Heart left ventricle (tissue), 16 donors: ENCODE data around the gene RPS18. TPM values are rescaled to one million over a fixed set of nuclear protein-coding genes. Genes with fewer than 3 reads are reported as not detected.

ENCODE experiments used
- ATAC-seq, 4 donors: fragments of 200-7000 bp; cut with Tn5 transposase; one replicate each; pipeline ENCODE4 v1.9.1; 2020 to 2022; ENCODE audit warnings: moderate library complexity in 4 of 4, mild to moderate bottlenecking in 3 of 4, moderate number of reproducible peaks in 1 of 4
- DNase-seq, 5 donors: peaks; one replicate each; pipeline ENCODE4 v3.0.0-alpha.2; 2020
- H3K27ac ChIP-seq, 12 donors: fragments of 200-600 bp; sonication (generic) in 4 of 12; one replicate each; pipeline versions ENCODE4 v1.5.0 to v1.8.0; 2016 to 2022; ENCODE audit warnings: mild to moderate bottlenecking in 2 of 12
- H3K27me3 ChIP-seq, 9 donors: fragments of 200-600 bp; sonication (generic) in 2 of 9; one replicate each; pipeline versions ENCODE4 v1.5.1 to v1.8.0; 2016 to 2022; ENCODE audit warnings: mild to moderate bottlenecking in 3 of 9
- H3K36me3 ChIP-seq, 9 donors: fragments of 200-600 bp; sonication (generic) in 2 of 9; one replicate each; pipeline versions ENCODE4 v1.5.0 to v1.8.0; 2018 to 2022; ENCODE audit warnings: mild to moderate bottlenecking in 2 of 9
- H3K4me1 ChIP-seq, 12 donors: fragments of 200-600 bp; sonication (generic) in 4 of 12; one replicate each; pipeline versions ENCODE4 v1.5.0 to v1.8.0; 2016 to 2022; ENCODE audit warnings: mild to moderate bottlenecking in 3 of 12
- H3K4me3 ChIP-seq, 12 donors: fragments of 200-600 bp; sonication (generic) in 4 of 12; one replicate each; pipeline versions ENCODE4 v1.5.0 to v1.8.0; 2017 to 2022; ENCODE audit warnings: mild to moderate bottlenecking in 9 of 12, moderate library complexity in 4 of 12
- H3K9me3 ChIP-seq, 12 donors: fragments of 200-600 bp; sonication (generic) in 4 of 12; one replicate each; pipeline versions ENCODE4 v1.5.0 to v1.8.0; 2016 to 2022; ENCODE audit warnings: mild to moderate bottlenecking in 1 of 12
- CTCF ChIP-seq, 12 donors: fragments of 200-600 bp; sonication (generic) in 4 of 12; IDR thresholded peaks; one replicate each; pipeline versions ENCODE4 v1.5.0 to v1.8.0; 2018 to 2022; ENCODE audit warnings: antibody characterized with exemption in 12 of 12, mild to moderate bottlenecking in 5 of 12
- POLR2A ChIP-seq, 2 donors: fragments of 450-650 bp; IDR thresholded peaks; one replicate each; pipeline ENCODE4 v1.6.1; 2017; ENCODE audit warnings: antibody characterized with exemption in 2 of 2, mild to moderate bottlenecking in 2 of 2, moderate library complexity in 2 of 2
- WGBS, 4 donors: extraction: QIAGEN DNeasy Blood & Tissue Kit in 2 of 4; methylation state at CpG; one replicate each; pipeline versions ENCODE4 v1.1.5 to v1.1.7; 2013 to 2018; 5-methylcytosine and 5-hydroxymethylcytosine counted together
- intact Hi-C, 10 donors: fragments of 100-400 bp; cut with DNase I; formaldehyde crosslinking; loops; one replicate each; pipeline versions ENCODE4 v1.11.1 to v1.14.2; 2022
- polyA plus RNA-seq, 2 donors: library from polyadenylated mRNA; stranded (reverse); fragments of 200-250 nt; gene quantifications; one replicate each; pipeline ENCODE4 v1.2.3, GENCODE V29; 2013
- total RNA-seq, 9 donors: library from RNA; depleted of rRNA in 2 of 9; stranded (reverse); fragments of >200 nt in 2 of 9; fragmentation: NEBNext Ultra II Directional in 3 of 9; extraction: Animal tissue kit (Norgen Biotek cat#: 25700) in 3 of 9; gene quantifications; one replicate each; pipeline versions ENCODE4 v1.1.0 to v1.2.4, GENCODE V29; 2016 to 2023
- donor health status: ischemic (EF 13 %, LVEDD 7.1; RV severe dilation, severe dysfunction).
- donor health status: healthy with polysubstance abuse.
- donor health status: DM: no; HTN: yes; CAD: no.
- donor health status: DM: no; HTN: no; CAD: no.
- donor health status: ischemic (EF 25% LVEDD 6.9; RV normal size, moderate dysfunction).
- donor health status: ischemic (EF 25% LVEDD 5.7; RV mildly dilated, moderate dysfunction).
- donor health status: healthy.
- donor health status: DM: yes; HTN: yes; CAD: no.
- donor health status: ischemic (EF 35%, LVEDD 5.7; RV mildly dilated, moderate dysfunction).
- donor health status: nonischemic (EF 11% LVEDD 7.7; RV severe dilation, severe dysfunction).
- donor health status: DM: yes; HTN: yes; CAD: no.
- donor health status: PGD.
- donor health status: ischemic (EF 29% LVEDD 5.4; RV normal size, mild dysfunction).
- donor health status: nonischemic (EF 23%, LVEDD 6.1; RV moderate dilation, normal function).

RPS18 gene
- total and polyA plus RNA-seq, 11 donors = 685 to 3,458 (median 1,145) TPM

- intact Hi-C loops = loop anchor here in 1 of 10 donors (5.0 kb wide), 1 partner anchor 36 kb away; the partner anchor contains the start of gene TAPBP
- Histone ChIP-seq H3K27me3 (no peaks in the 10 kb centered on the region), H3K27ac (peak overlapping the region; percentile 73 to 98 (median 92)), H3K4me1 (peaks cover 11 to 73% (median 50%) of the 10 kb centered on the region in 12 donors), H3K4me3 (peak overlapping the region; percentile 47 to 87 (median 72)), H3K9me3 (no peaks in the 10 kb centered on the region), H3K36me3 (peaks cover 0 to 75% (median 51%) of the 10 kb centered on the region in 9 donors)
- DNase-seq (no peak), ATAC-seq (no peak)
- no peak for TF ChIP-seq POLR2A (IDR thresholded peaks at IDR 0.05)
These were observed 4.6 kb downstream of the RPS18 start for GRCh38 chr6:33276581-33276863.

GRCh38 chr6:33276864-33277662 is 5.2 kb downstream of the RPS18 start, which contains the start of gene B3GALT4:
B3GALT4 (plus strand) TSS chr6:33277123; CDS start chr6:33277420, 297 bp downstream.
- H3K27me3 ChIP-seq = no peaks in the 10 kb centered on the region
- ATAC-seq = peak; percentile 56 to 78 (median 76)
- peaks cover 0 to 81% (median 52%) of the 10 kb centered on the region in 9 donors for H3K36me3 ChIP-seq
- intact Hi-C loops = loop anchor here in 2 of 10 donors (1.0 to 5.0 kb wide), 2 partner anchors 22 to 35 kb away; partner anchors contain the start of gene TAPBP (in 1 of the 2)
- DNase-seq = peak; percentile 81 to 89 (median 81)
- 0 to 2% (median 0%) methylated on average over 29 to 80 of the region's 80 CpGs for WGBS, 4 donors
- no peaks in the 10 kb centered on the region for H3K9me3 ChIP-seq
- H3K4me3 ChIP-seq = peak within 1 kb of the TSS; percentile 47 to 87 (median 72)
- H3K4me1 ChIP-seq = peaks cover 11 to 73% (median 50%) of the 10 kb centered on the region in 12 donors
- H3K27ac ChIP-seq = peak within 1 kb of the TSS; percentile 73 to 98 (median 92)
- peak in 1 of 2 donors; percentile 66 for TF ChIP-seq POLR2A (IDR thresholded peaks at IDR 0.05)
- TF ChIP-seq CTCF (IDR thresholded peaks at IDR 0.05) = peak; percentile 32 to 79 (median 59)

- intact Hi-C loops = loop anchor here in 2 of 10 donors (1.0 to 5.0 kb wide), 2 partner anchors 21 to 34 kb away; partner anchors contain the start of gene TAPBP (in 1 of the 2)
- H3K36me3 ChIP-seq = peaks cover 0 to 85% (median 57%) of the 10 kb centered on the region in 9 donors
These were observed 6.0 kb downstream of the RPS18 start for GRCh38 chr6:33277663-33278391.

More at GRCh38 chr6:33277663-33278391, 6.0 kb downstream of the RPS18 start:
- DNase-seq = no peak
- 35 to 41% (median 37%) methylated on average over 25 to 39 of the region's 39 CpGs for WGBS, 4 donors
- Histone ChIP-seq H3K4me1 (peaks cover 8 to 69% (median 43%) of the 10 kb centered on the region in 12 donors), H3K27ac (peak overlapping the region; percentile 73 to 98 (median 92)), H3K27me3 (no peaks in the 10 kb centered on the region), H3K4me3 (peak overlapping the region; percentile 47 to 87 (median 72)), H3K9me3 (no peaks in the 10 kb centered on the region)
- TF ChIP-seq POLR2A (IDR thresholded peaks at IDR 0.05) (no peak), CTCF (IDR thresholded peaks at IDR 0.05) (no peak)
- ATAC-seq = peak in 2 of 4 donors; percentile 5 to 18
